ENCODE measurements around the gene ZNF561.

The ZNF561 gene

DNA sequence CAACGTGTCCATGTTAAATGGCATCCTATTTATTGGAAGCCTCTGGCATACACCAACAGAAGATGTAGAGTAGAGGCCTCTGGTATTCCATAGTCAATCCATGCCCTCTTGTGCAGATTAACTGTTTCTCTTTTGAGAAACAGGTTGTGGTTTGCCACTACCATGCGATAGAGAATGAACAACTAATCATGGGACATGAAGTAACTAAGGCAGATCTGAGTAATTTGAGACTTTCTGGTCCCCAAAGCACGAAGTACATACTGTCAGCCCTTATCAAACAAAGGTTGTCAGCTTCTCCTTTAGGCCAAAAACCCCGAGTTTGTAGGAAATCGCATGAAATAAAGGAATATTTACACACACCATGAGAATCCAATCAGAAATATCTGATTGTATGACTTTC is 40.3 kb downstream of the ZNF561 start:
- DNase-seq (ENCODE audit: low spot score), result no peak

DNA sequence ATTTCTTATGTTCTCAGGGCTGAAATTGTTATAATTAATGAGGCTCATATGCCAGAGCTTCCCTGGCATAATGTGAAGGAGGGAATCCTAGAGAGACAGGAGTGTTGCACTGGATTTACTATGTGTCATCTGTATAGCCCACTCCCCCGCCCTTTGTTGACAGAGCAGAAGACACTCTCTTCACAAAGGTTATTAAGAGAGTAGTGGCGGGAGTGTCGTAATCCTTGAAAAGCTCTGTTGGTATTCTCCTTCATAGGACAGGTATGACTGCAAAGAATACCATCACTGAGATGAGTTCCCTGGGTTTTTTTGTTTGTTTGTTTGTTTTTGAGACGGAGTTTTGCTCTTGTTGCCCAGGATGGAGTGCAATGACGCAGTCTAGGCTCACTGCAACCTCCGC is 50.8 kb downstream of the ZNF561 start:
- no peak for DNase-seq (ENCODE audit: low spot score)

DNA sequence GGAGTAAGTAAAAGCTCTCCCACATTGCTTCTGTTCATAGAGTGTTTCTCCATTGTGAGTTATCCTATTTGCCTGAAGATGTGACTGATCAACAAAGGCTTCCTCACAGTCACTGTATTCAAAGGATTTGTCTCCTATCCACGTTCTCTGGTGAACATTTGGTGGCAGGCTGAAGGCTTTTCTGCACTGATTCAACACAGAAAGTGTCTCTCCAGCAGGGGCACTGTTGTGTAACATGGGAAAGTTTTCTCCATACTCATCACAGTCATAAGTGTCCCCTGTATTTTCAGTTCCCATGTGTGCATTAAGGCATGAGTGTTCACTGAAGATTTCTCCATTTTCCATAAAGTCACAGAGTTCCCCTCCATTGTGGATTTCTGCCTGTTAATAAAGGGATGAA is 54.3 kb downstream of the ZNF561 start:
- no peak for DNase-seq (ENCODE audit: low spot score)

- DNase-seq (ENCODE audit: low spot score), result no peak
These were observed 54.9 kb downstream of the ZNF561 start for GRCh38 chr19:9565900-9566705.
